ENCODE results near the gene RNF103.

GRCh38 chr2:86625096-86625495 lies 1.4 kb upstream of the RNF103 start:
- TF ChIP-seq CBFB (CRISPR knock-in tag; IDR thresholded peaks at IDR 0.05) (no peak), PLSCR1 (CRISPR knock-in tag; IDR thresholded peaks at IDR 0.05; ENCODE audit: borderline replicate concordance) (no peak), EP300 (IDR thresholded peaks at IDR 0.05; ENCODE audit: low read depth in 2 of 2, low read length in 2 of 2) (no peak), EP300 (CRISPR knock-in tag; IDR thresholded peaks at IDR 0.05; ENCODE audit: borderline replicate concordance) (no peak)

All from HepG2 (cell line).